GM10847 (cell line): ENCODE results near the gene PDXP.

Experiments used
- POLR2A ChIP-seq: IDR thresholded peaks from 2 replicates; pipeline ENCODE4 v1.6.1; 2011; ENCODE audit not compliant: insufficient read length; ENCODE audit errors: extremely low read depth

Gene PDXP

GRCh38 chr22:37638391-37639069 is 20.0 kb upstream of the PDXP start:
- TF ChIP-seq POLR2A: no peak

- TF ChIP-seq POLR2A: no peak
These were observed 19.3 kb upstream of the PDXP start, which contains the start of gene SH3BP1 for GRCh38 chr22:37639070-37639760. TSS of gene SH3BP1 (plus strand) at chr22:37639669. CDS start at chr22:37639788, 119 bp downstream.

- no peak for TF ChIP-seq POLR2A
These were observed 18.5 kb upstream of the PDXP start for GRCh38 chr22:37639771-37640590.

GRCh38 chr22:37640591-37641560 is 17.6 kb upstream of the PDXP start:
- no peak for TF ChIP-seq POLR2A

GRCh38 chr22:37641561-37641949 is 17.0 kb upstream of the PDXP start:
- no peak for TF ChIP-seq POLR2A

GRCh38 chr22:37643225-37643847 is 15.2 kb upstream of the PDXP start:
- no peak for TF ChIP-seq POLR2A

GRCh38 chr22:37647317-37647716 is 11.2 kb upstream of the PDXP start:
- no peak for TF ChIP-seq POLR2A

GRCh38 chr22:37647928-37648327 is 10.6 kb upstream of the PDXP start:
- no peak for TF ChIP-seq POLR2A

- no peak for TF ChIP-seq POLR2A
These were observed 7.9 kb upstream of the PDXP start for GRCh38 chr22:37650463-37651136.

- no peak for TF ChIP-seq POLR2A
These were observed 3.8 kb upstream of the PDXP start for GRCh38 chr22:37654563-37655251.

GRCh38 chr22:37655252-37655563 is 3.3 kb upstream of the PDXP start:
- TF ChIP-seq POLR2A: no peak

- no peak for TF ChIP-seq POLR2A
These were observed 862 bp upstream of the PDXP start for GRCh38 chr22:37657590-37658132.
